Parathyroid adenoma (tissue), 2 donors: ENCODE measurements around the gene CRB2.

Source experiments
- H2AFZ ChIP-seq: fragments of 300-600 bp; sonication (generic); one replicate; pipeline ENCODE4 v1.7.0; 2017; ENCODE audit warnings: antibody characterized with exemption, mild to moderate bottlenecking
- H3K27ac ChIP-seq: fragments of 300-600 bp; sonication (generic); one replicate; pipeline ENCODE4 v1.7.0; 2017
- H3K27me3 ChIP-seq: fragments of 300-600 bp; sonication (generic); one replicate; pipeline ENCODE4 v1.7.0; 2017; ENCODE audit warnings: low read length; ENCODE audit not compliant: control insufficient read depth, insufficient read depth
- H3K36me3 ChIP-seq: fragments of 300-600 bp; sonication (generic); one replicate; pipeline ENCODE4 v1.7.0; 2017; ENCODE audit warnings: low read length; ENCODE audit not compliant: control insufficient read depth, insufficient read depth
- H3K4me1 ChIP-seq: fragments of 300-600 bp; sonication (generic); one replicate; pipeline ENCODE4 v1.7.0; 2017; ENCODE audit warnings: control low read depth
- H3K4me2 ChIP-seq: fragments of 300-600 bp; sonication (generic); one replicate; pipeline ENCODE4 v1.7.0; 2017; ENCODE audit warnings: low read length
- H3K4me3 ChIP-seq: fragments of 300-600 bp; sonication (generic); one replicate; pipeline ENCODE4 v1.7.0; 2017; ENCODE audit warnings: low read depth, low read length
- H3K79me2 ChIP-seq: fragments of 300-600 bp; sonication (generic); one replicate; pipeline ENCODE4 v1.7.0; 2017; ENCODE audit warnings: control low read depth
- H3K9ac ChIP-seq: fragments of 300-600 bp; sonication (generic); one replicate; pipeline ENCODE4 v1.7.0; 2017; ENCODE audit warnings: mild to moderate bottlenecking
- H3K9me3 ChIP-seq: fragments of 300-600 bp; sonication (generic); one replicate; pipeline ENCODE4 v1.7.0; 2017; ENCODE audit warnings: low read length; ENCODE audit not compliant: control insufficient read depth
- TF ChIP-seq, protein P1 (sequence below): fragments of 300-600 bp; sonication (generic); IDR thresholded peaks from one replicate; pipeline ENCODE4 v1.7.0; 2017; ENCODE audit warnings: antibody characterized with exemption, mild to moderate bottlenecking
- donor health status: primary hyperparathyroidism.

Gene CRB2

DNA sequence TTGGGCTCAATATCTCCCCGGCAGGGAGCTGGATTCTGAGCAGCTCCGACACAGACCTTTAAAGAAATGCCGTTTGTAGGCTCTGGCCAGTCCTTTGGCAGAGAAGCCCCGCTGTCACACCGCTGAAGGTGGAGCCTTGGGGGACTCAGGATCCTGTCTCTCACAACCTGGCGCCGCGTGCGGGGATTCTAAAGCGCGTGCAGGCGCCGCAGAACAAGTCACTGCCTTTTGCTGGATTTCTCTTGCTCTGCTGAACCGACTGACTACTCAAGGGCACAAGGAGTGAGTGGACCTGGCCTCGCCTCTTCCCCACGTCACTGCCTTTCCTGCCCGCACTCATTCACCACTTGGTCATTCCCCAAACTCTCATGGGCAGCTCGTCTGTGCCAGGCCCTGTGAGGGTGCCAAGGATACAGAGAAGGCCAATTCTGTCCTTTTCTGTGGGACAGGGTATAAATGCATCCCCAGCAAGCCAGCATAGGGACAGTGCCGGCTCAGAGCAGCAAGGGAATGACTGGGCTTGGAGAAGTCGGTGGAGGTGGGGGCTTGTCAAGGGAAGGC lies 69.3 kb downstream of the CRB2 start:
- no peaks in the 10 kb centered on the region for H3K36me3 ChIP-seq

DNA sequence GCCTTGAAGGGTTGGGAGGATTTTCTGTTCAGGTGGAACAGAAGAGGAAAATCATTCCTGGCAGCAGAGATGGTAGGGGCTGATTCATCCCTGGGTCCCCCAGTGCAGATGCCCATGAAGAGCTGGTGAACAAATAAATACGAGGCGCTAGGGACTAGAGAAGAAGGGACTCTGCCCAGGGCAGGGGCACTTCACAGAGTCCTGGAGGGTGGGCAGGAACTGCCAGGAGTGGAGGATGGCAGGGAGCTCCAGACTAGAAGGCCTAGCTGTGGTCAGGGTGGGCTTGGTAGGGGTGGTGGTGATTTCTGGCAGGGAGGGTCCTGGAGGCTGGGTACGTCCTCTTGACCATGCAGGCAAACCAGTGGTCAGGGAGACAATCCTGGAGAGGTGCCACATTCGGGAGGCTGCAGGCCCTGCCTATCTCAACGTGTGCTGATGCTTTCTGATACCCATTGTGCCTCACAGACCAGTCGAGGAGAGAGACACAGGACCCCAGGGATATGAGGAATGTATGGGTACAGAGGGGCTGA lies 69.9 kb downstream of the CRB2 start:
- no peaks in the 10 kb centered on the region for H3K79me2 ChIP-seq
- H3K36me3 ChIP-seq: no peaks in the 10 kb centered on the region
- H3K27ac ChIP-seq: no peak overlapping the region
- TF ChIP-seq, protein P1, sequence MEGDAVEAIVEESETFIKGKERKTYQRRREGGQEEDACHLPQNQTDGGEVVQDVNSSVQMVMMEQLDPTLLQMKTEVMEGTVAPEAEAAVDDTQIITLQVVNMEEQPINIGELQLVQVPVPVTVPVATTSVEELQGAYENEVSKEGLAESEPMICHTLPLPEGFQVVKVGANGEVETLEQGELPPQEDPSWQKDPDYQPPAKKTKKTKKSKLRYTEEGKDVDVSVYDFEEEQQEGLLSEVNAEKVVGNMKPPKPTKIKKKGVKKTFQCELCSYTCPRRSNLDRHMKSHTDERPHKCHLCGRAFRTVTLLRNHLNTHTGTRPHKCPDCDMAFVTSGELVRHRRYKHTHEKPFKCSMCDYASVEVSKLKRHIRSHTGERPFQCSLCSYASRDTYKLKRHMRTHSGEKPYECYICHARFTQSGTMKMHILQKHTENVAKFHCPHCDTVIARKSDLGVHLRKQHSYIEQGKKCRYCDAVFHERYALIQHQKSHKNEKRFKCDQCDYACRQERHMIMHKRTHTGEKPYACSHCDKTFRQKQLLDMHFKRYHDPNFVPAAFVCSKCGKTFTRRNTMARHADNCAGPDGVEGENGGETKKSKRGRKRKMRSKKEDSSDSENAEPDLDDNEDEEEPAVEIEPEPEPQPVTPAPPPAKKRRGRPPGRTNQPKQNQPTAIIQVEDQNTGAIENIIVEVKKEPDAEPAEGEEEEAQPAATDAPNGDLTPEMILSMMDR: no peak
- no peak overlapping the region for H3K9ac ChIP-seq
- no peak overlapping the region for H3K4me2 ChIP-seq
- H3K4me3 ChIP-seq: no peak overlapping the region
- no peaks in the 10 kb centered on the region for H3K4me1 ChIP-seq
- no peaks in the 10 kb centered on the region for H3K27me3 ChIP-seq
- no peak overlapping the region for H2AFZ ChIP-seq
- no peaks in the 10 kb centered on the region for H3K9me3 ChIP-seq

More for the DNA sequence above, 69.3 kb downstream of the CRB2 start:
- Histone ChIP-seq H3K79me2 (no peaks in the 10 kb centered on the region), H3K4me1 (no peaks in the 10 kb centered on the region), H3K27ac (no peak overlapping the region), H3K4me2 (no peak overlapping the region), H3K9ac (no peak overlapping the region), H3K27me3 (no peaks in the 10 kb centered on the region), H3K4me3 (no peak overlapping the region), H2AFZ (no peak overlapping the region), H3K9me3 (no peaks in the 10 kb centered on the region)
- TF ChIP-seq, protein P1: no peak

DNA sequence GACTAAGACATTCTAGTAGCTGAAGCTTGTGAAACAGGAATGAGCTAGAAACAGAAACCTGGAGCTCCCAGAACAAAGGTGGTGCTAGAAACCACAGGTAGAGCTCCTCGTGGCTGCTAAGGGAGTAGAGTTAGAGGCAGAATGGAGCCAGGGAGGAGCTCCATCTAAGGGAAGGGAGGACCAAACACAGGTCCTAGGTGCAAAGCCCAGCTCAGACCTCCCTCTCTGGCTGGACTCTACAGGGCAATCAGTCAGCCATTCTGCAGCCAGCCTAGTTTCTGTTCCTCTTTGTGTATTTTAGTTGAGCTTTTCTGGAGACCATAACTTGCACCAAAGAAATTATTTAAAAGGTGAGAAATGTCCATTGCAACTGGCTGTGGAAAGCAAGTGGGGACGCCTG lies 70.4 kb downstream of the CRB2 start:
- Histone ChIP-seq H3K27me3 (no peaks in the 10 kb centered on the region), H2AFZ (no peak overlapping the region), H3K27ac (no peak overlapping the region), H3K4me1 (no peaks in the 10 kb centered on the region), H3K79me2 (no peaks in the 10 kb centered on the region), H3K4me2 (no peak overlapping the region), H3K4me3 (no peak overlapping the region), H3K9ac (no peak overlapping the region), H3K36me3 (no peaks in the 10 kb centered on the region), H3K9me3 (no peaks in the 10 kb centered on the region)
- TF ChIP-seq, protein P1: no peak
